ENCODE results near the gene PAX9. TPM values are rescaled to one million over a fixed set of nuclear protein-coding genes. Genes with fewer than 3 reads are reported as not detected.

PAX9 gene
- total RNA-seq, 1 donor from 2014 or later, result not detected

DNA sequence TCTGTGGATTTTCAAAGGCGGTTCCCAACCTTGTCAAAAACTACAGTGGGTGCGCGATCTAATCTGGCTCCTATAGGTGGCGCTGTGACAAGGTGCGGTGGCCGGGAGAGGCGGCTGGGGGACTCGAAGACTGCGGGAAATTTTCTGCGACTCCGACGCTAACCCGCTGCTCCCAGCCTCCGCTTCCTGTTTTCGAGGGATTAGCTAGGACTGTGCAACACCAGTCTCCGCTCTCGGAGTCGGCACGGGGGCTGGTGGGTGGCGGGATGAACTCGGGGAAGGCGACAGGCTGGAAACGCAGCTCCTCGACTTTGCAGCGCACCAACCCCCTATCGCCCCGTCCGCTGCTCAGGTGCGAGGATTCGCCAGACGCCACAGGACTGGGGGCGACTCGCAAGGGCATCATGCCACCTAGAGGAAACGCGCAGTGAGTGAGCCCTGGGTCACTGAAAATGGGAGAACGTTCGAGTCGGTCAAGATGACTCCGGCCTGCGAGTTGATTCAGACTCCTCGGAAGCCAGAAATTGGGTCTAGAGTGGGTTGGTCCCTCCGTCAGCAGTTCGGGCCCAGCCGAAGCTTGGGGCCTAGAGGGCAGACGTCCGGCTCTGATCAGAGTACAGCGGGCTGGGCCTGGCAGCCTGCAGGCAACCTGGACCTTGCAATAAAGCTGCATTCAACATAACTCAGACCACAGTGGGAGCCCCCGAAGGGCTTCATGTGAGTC lies 5.5 kb upstream of the PAX9 start:
- no peak for DNase-seq (ENCODE audit: low read depth in 2 of 2)

DNA sequence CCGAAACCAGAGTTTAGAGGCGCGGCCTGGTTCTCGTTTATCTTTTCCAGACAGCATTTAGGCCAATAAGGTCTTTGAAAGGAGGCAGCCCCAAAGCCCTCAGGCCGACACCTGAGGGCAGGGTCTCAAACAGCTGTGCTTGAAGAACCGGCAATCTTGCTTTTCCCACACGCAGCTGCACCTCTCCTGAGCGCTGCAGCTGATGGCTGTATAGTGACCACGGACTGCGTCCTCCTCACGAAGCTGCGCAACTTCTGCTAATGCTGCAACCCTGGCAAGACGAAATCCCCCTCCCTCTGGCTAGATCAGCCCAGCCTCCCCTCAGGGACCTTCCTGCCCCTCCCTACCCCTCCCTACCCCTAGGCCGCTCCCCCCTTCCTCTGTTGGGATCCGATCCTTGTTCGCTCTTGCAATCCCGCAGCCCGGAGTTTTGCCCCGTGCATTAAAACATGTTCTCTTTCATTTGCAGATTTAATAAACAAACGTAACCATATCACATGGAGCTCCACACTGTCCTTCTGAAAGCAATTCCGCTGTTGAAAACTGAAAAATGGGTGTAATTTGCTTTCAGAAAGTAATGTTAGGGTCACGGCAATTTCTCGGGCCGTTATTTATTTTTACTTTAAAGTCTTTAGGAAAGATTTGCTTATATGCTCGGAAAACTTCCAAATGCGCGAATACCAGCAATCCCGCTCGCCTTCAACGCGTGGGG lies 4.8 kb upstream of the PAX9 start:
- DNase-seq (ENCODE audit: low read depth in 2 of 2), result no peak

DNA sequence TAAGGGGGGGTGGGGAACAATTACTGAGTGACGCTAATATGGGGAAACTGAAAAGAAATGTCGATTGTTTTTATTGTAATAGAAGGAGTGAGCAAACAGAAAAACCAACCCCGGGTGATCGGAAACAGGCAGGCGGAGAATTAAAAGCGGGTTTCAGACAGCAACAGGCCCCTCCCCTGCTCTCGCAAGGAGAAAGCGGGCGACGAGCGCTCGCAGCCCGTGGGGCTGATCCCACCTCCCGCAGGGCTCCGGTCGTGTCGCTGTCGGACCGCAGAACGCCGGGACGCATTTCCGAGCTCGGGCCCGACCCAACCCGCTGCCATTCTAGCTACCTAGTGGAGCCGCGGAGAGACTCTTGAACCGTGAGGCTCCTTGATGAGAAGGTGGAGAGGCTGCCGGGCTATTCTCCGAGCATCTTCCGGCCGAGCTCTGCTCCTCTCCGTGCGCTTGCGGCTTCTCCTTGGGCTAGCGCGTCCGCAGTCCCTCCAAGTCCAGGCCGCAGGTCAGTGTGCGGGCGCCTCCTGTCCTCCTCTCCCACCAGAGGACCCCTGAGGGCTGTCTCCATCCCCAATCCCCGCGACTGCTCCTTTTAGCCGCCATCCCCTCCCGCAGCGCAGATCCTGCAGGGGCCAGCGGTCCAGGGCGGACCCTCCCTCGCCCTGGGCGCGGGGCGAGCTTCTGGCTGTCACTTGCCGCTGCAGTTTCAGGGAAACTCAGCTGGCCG lies 4.1 kb upstream of the PAX9 start:
- DNase-seq (ENCODE audit: low read depth in 2 of 2), result no peak

- no peak for DNase-seq (ENCODE audit: low read depth in 2 of 2)
Measured at GRCh38 chr14:36658123-36659009, 3.3 kb upstream of the PAX9 start.

- DNase-seq (ENCODE audit: low read depth in 2 of 2), result no peak
Measured at GRCh38 chr14:36659010-36659821, 2.4 kb upstream of the PAX9 start.

DNA sequence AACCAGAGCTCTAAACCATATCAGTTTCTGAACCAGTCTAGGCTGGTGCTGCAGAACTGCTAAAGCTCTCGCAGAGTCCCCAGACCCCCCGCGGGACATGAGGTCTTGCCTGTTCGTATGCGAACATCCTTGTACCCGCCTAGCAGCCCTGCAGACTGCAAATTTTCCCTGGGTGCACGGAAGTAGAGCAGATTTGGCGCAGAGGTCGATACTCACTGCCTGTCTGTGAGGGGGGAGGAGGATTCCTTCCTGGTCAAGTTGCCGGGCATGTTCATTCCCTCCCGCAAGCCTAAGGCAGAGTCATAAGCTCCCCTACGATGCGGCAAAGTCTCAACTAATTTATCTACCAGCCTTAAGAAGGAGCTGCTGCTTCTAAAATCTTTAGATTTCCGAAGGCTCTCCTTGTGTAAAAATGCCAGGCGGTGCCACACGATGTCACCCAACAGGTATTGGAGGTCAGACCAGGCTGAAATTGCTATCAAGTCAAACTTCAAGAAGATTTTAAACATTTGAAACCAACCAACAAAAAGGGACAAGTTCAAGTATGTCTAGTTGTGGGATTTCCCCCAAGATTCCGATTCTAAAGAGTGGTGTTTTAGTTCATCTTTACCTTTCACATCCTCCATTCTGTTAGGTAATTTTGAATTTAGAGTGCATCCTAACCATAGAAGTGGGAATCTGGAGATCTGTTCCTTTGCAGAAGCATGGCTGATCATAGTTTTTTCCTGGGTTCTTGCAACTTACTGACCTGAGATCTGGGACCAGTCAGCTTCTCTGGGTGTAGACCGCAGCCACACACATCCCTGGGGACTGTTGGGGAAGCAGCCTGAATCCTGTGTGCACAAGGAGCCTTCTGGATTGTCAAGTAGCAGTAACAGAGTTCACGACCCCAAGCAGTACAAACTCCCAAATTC lies 1.6 kb upstream of the PAX9 start:
- DNase-seq (ENCODE audit: low read depth in 2 of 2), result no peak

DNA sequence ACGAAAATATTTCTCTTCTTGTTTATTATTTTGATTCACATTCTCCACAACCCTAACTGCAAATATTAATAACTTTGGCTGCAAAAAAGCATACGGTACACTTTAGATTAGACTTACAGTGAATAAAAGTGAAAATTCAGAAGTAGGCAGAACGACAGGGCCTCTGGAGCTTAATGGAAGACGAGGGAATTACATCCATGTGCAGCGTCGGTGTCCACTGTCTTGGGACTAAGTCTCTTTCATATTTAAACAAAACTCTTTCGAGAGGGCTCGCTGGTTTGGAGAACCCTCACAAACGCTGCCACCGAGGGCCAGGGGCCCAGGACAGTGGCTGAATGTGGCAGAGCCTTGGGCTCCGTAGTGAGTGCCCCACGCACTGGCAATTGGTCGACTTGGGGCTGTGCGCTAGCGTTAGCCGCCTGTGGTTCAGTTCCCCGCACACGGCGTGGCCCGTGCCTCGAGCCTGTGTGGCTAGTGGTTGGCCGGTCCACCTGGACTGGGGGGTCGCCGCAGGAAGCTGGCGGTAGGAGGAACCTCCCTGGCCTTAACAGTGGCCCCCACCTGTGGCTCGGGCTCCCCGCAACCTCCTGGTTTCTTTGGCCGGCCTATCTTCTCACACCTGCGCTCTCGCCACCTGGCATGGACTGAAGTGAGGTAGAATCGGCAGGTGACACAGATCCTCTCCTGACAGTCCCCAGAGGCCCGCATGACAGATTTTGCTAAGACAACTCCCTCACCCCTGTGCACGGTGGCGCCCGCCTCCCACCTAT lies 739 bp upstream of the PAX9 start:
- no peak for DNase-seq (ENCODE audit: low read depth in 2 of 2)

DNA sequence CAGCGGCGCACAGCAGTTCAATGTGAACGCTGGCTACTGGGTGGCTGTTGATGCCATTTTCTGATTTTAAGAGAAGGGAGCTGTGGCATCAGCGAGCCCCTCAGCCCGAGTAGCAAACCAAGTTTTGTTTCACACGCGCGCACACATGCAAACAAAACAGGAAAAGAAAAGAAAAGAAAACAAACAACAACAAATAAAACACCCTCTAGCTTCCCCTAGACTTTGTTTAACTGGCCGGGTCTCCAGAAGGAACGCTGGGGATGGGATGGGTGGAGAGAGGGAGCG lies 540 bp downstream of the PAX9 start:
- no peak for DNase-seq (ENCODE audit: low read depth in 2 of 2)

GRCh38 chr14:36662543-36663403 lies 1.1 kb downstream of the PAX9 start:
- no peak for DNase-seq (ENCODE audit: low read depth in 2 of 2)

DNA sequence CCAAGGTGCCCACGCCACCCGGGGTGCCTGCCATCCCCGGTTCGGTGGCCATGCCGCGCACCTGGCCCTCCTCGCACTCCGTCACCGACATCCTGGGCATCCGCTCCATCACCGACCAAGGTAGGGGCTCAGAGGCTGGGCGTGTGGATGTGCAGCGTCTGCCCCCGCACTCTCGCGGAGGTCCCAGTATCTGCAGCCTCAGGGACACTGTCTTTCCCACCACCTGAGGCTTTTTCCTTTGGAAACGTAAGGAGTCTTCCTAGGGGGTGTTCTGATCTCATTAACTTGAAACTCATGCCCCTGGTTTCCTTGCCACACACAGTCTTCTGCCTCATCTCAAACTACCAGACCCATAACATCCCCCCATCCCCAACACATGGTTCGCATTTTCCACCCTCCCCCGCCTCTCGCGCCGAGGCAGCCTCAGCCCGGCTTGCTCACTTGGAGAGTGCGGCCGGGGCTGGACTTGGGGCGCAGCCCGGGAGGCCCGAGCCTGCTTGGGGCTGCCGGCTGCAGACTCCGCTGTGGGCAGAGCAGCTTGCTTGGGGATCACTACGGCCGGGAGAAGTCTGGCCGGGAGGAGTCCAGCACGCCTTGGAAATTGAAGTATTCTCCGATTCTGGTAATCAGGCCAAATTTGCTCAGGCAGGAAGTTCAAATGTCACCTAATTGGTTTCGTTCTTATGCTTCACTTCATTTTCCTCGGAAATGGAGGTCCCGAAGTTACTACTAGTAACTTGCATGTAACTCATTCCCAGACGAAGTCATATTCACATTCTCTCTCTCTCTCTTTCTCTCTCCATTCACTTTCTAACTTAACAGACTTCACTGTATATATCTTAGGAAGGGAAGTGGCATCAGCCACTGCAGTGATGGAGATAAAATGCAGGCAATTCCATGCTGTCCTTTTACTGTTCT lies 2.0 kb downstream of the PAX9 start:
- no peak for DNase-seq (ENCODE audit: low read depth in 2 of 2)

DNA sequence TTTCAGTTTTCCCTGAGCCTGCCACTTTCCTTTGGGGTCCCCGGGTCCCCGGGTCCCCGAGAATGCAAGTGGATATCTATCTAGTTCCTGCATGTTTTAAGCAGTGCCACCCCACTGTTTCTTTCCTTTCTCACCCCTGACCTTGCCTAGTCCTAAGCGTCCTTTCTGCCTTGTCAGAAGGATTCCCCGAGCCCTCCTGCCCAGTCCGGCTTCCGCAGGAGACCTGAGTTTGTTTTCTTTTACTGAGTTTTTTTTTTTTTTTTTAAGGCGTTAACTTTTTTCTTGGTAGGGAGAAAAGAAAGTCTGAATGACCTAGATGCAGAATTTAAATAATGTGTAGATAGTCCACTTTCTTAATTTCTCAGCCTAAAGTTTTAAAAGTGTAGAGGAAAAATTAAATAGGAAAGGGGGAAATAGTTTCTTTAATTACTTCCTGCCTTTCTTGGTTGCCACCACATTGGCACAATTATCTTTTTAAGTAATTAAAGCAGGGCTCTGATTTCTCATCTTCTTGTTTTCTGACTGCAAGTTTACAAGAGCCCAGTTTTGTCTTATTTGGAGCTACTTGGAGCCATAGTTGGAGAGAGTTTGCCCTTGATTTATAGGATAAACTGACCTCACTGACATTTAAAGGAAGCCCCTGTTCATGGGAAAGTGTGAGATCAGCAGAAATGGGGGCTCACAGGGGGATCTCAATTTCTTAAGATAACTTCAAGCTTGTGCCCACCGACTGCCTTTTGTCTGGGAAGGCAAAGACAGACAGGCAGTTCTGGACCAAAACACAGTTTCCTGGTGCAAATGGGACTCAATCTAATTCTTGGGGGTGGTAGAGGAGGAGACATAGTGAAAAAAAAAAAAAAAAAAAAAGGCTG lies 2.9 kb downstream of the PAX9 start:
- no peak for DNase-seq (ENCODE audit: low read depth in 2 of 2)

DNA sequence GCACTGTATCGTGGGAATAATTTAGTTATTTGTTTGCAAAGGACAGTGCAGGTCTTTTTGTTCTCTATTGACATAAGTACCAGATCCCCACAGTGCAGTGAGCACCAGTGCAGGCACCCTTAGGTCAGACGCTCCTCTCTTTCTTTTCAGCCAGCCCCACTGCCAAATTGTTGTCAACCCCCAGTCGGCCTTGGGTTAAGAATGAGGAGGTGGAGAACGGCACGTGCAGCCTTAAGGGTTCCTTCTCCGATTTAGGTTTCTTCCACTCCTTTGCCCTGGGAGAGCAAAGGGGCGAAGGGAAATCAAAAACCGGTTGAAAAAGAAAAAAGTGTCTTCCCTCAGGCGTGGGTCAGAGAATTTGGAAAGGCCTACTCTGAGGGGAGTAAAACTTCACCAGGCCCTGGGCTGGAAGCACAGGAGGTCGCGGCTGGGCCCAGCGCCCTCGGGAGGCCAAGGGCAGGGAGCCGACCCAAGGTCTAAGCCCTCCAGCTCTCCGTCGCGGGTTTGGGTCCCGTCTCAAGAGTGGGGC lies 4.3 kb downstream of the PAX9 start:
- no peak for DNase-seq (ENCODE audit: low read depth in 2 of 2)

GRCh38 chr14:36666416-36667206 lies 5.0 kb downstream of the PAX9 start:
- no peak for DNase-seq (ENCODE audit: low read depth in 2 of 2)

DNA sequence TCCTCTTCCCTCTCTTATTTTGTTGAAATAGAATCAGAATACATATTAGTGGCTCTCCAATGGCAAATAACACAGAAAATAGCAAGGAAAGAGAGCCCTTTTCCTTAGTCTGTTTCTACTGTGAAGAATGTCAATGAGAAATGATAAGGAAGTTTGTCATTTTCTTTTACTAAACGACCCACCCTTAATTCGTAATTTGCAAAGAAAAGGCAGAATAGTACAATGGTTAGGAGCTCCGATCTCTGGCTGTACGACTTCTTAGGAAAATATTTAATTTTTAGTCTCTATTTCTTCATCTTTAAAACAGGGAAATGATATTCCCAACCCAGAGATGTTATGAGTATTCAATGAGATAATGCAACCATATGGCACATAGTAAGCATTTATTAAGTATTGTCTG lies 6.0 kb downstream of the PAX9 start:
- no peak for DNase-seq (ENCODE audit: low read depth in 2 of 2)

GRCh38 chr14:36671149-36671548 lies 9.5 kb downstream of the PAX9 start:
- DNase-seq (ENCODE audit: low read depth in 2 of 2), result no peak

All from lung microvascular endothelial cell (primary cell).